ENCODE data around the gene RRP9. TPM values are rescaled to one million over a fixed set of nuclear protein-coding genes. Genes with fewer than 3 reads are reported as not detected.
"Not testable (repeated sequence)": the region's sequence is repeated elsewhere in the genome, so short reads cannot be mapped to it uniquely, and the experiment has no call there.

RRP9 gene
- total and polyA plus RNA-seq, 2 donors (not counting 1 experiment from before 2014, with no cell fraction given) = 10.6 to 19.7 TPM

- Histone ChIP-seq H3K4me1 (ENCODE audit: control insufficient read depth, extremely low read depth, insufficient read depth, low read length) (no peaks in the 10 kb centered on the region), H3K4me2 (ENCODE audit: extremely low read depth, insufficient read depth, low read length) (no peak overlapping the region), H2AFZ (ENCODE audit: low read length) (no peak overlapping the region), H3K9ac (ENCODE audit: insufficient read depth, low read length) (no peak overlapping the region), H3K79me2 (ENCODE audit: control insufficient read depth, insufficient read depth, low read length) (no peaks in the 10 kb centered on the region), H3K27me3 (ENCODE audit: control insufficient read depth, insufficient read depth, low read length) (no peaks in the 10 kb centered on the region), H3K4me3 (replicated peaks in 1 of 4; ENCODE audit: control extremely low read depth in 1 of 4, insufficient read depth in 1 of 4, low read depth in 3 of 4, low read length in 4 of 4) (no peak overlapping the region), H3K36me3 (ENCODE audit: control insufficient read depth, insufficient read depth, low read length) (peaks cover 12% of the 10 kb centered on the region), H4K20me1 (ENCODE audit: control insufficient read depth, extremely low read depth, insufficient read depth, low read length) (no peaks in the 10 kb centered on the region), H3K27ac (ENCODE audit: insufficient read depth, low read length) (no peak overlapping the region), H3K9me3 (ENCODE audit: control insufficient read depth, insufficient read depth, low read depth, low read length) (no peaks in the 10 kb centered on the region)
- TF ChIP-seq EZH2 (IDR thresholded peaks at IDR 0.05; ENCODE audit: low read length, missing control alignments) (no peak), CTCF (conservative IDR thresholded peaks at IDR 0.05 in 1 of 2, IDR thresholded peaks at IDR 0.05 in 1 of 2; ENCODE audit: low read depth in 1 of 2, low read length in 2 of 2) (no peak)
- no peak for DNase-seq (ENCODE audit: low read depth in 2 of 2)
These were observed 11.3 kb downstream of the RRP9 start for GRCh38 chr3:51930439-51930838.

GRCh38 chr3:51929420-51930003, 12.2 kb downstream of the RRP9 start:
- TF ChIP-seq CTCF (conservative IDR thresholded peaks at IDR 0.05 in 1 of 2, IDR thresholded peaks at IDR 0.05 in 1 of 2; ENCODE audit: low read depth in 1 of 2, low read length in 2 of 2) (no peak), EZH2 (IDR thresholded peaks at IDR 0.05; ENCODE audit: low read length, missing control alignments) (no peak)
- Histone ChIP-seq H3K9ac (ENCODE audit: insufficient read depth, low read length) (no peak overlapping the region), H3K4me3 (replicated peaks in 1 of 4; ENCODE audit: control extremely low read depth in 1 of 4, insufficient read depth in 1 of 4, low read depth in 3 of 4, low read length in 4 of 4) (no peak overlapping the region), H3K27me3 (ENCODE audit: control insufficient read depth, insufficient read depth, low read length) (no peaks in the 10 kb centered on the region), H3K4me1 (ENCODE audit: control insufficient read depth, extremely low read depth, insufficient read depth, low read length) (no peaks in the 10 kb centered on the region), H3K9me3 (ENCODE audit: control insufficient read depth, insufficient read depth, low read depth, low read length) (no peaks in the 10 kb centered on the region), H4K20me1 (ENCODE audit: control insufficient read depth, extremely low read depth, insufficient read depth, low read length) (no peaks in the 10 kb centered on the region), H3K79me2 (ENCODE audit: control insufficient read depth, insufficient read depth, low read length) (no peaks in the 10 kb centered on the region), H3K27ac (ENCODE audit: insufficient read depth, low read length) (no peak overlapping the region), H3K4me2 (ENCODE audit: extremely low read depth, insufficient read depth, low read length) (no peak overlapping the region), H2AFZ (ENCODE audit: low read length) (no peak overlapping the region), H3K36me3 (ENCODE audit: control insufficient read depth, insufficient read depth, low read length) (peaks cover 11% of the 10 kb centered on the region)
- no peak for DNase-seq (ENCODE audit: low read depth in 2 of 2)

GRCh38 chr3:51928981-51929380, 12.7 kb downstream of the RRP9 start:
- H3K4me1 ChIP-seq (ENCODE audit: control insufficient read depth, extremely low read depth, insufficient read depth, low read length); H3K36me3 ChIP-seq (ENCODE audit: control insufficient read depth, insufficient read depth, low read length); H3K79me2 ChIP-seq (ENCODE audit: control insufficient read depth, insufficient read depth, low read length); H4K20me1 ChIP-seq (ENCODE audit: control insufficient read depth, extremely low read depth, insufficient read depth, low read length); H3K27me3 ChIP-seq (ENCODE audit: control insufficient read depth, insufficient read depth, low read length); DNase-seq (ENCODE audit: low read depth in 2 of 2); H3K4me3 ChIP-seq (replicated peaks in 1 of 4; ENCODE audit: control extremely low read depth in 1 of 4, insufficient read depth in 1 of 4, low read depth in 3 of 4, low read length in 4 of 4); H3K27ac ChIP-seq (ENCODE audit: insufficient read depth, low read length); H3K9me3 ChIP-seq (ENCODE audit: control insufficient read depth, insufficient read depth, low read depth, low read length); H2AFZ ChIP-seq (ENCODE audit: low read length); H3K9ac ChIP-seq (ENCODE audit: insufficient read depth, low read length); H3K4me2 ChIP-seq (ENCODE audit: extremely low read depth, insufficient read depth, low read length): not testable (repeated sequence)

Data from fibroblast of lung (primary cell).